SK-N-SH (cell line): Measurements from ENCODE around the gene SAXO1. TPM values are rescaled to one million over a fixed set of nuclear protein-coding genes. Genes with fewer than 3 reads are reported as not detected.
A peak's percentile ranks its signal among the peaks of the same experiment; 100 is the strongest.

Experiments
- CTCF ChIA-PET: fragments of 300-600, 350-600 bp; formaldehyde crosslinking; extraction: SDS; loops from one replicate; lab custom pipeline; 2021; lab: Yijun Ruan, JAX
- POLR2A ChIA-PET: fragments of 350-600 bp; sonication (Branson Sonifier 250); formaldehyde crosslinking; extraction: SDS; loops from one replicate; lab custom pipeline; 2020; ENCODE audit warnings: antibody characterized with exemption, inconsistent platforms; lab: Yijun Ruan, JAX
- DNase-seq: peaks from one replicate; pipeline ENCODE4 v3.0.0; 2012
- H2AFZ ChIP-seq: fragments of 200-600 bp; sonication (generic); 2 replicates; pipeline ENCODE4 v1.8.1; 2016; ENCODE audit warnings: antibody characterized with exemption, mild to moderate bottlenecking, low read depth
- H3F3A ChIP-seq: fragments of 200-600 bp; sonication (generic); replicated peaks from 2 replicates; pipeline ENCODE3; 2016; ENCODE audit warnings: antibody characterized with exemption, mild to moderate bottlenecking; ENCODE audit not compliant: insufficient read depth
- H3K27ac ChIP-seq, 2 experiments: fragments of 200-500 bp in 1 of 2; fragments of 200-600 bp in 1 of 2; sonication (Bioruptor generic) in 1 of 2; sonication (generic), shearing (Covaris generic) in 1 of 2; 2 replicates each; pipeline versions ENCODE4 v1.5.1 to v1.6.1; 2014 to 2016; ENCODE audit warnings: low read depth in 2 of 2, inconsistent platforms in 1 of 2, low read length in 1 of 2, mild to moderate bottlenecking in 1 of 2, mixed read lengths in 1 of 2
- H3K27me3 ChIP-seq: fragments of 200-600 bp; sonication (generic), shearing (Covaris generic); 2 replicates; pipeline ENCODE4 v1.6.1; 2016; ENCODE audit warnings: mixed run types; ENCODE audit not compliant: insufficient read depth
- H3K36me3 ChIP-seq, 2 experiments: fragments of 200-500 bp in 1 of 2; fragments of 200-600 bp in 1 of 2; sonication (Bioruptor generic) in 1 of 2; sonication (generic) in 1 of 2; replicated peaks in 1 of 2; 2 replicates each; pipeline versions ENCODE3 to v1.5.1; 2014 to 2016; ENCODE audit warnings: low read length in 1 of 2, mild to moderate bottlenecking in 1 of 2; ENCODE audit not compliant: insufficient read depth in 2 of 2, control insufficient read depth in 1 of 2
- H3K4me1 ChIP-seq, 2 experiments: fragments of 200-500 bp in 1 of 2; fragments of 200-600 bp in 1 of 2; sonication (Bioruptor generic) in 1 of 2; sonication (generic), shearing (Covaris generic) in 1 of 2; 2 replicates each; pipeline versions ENCODE4 v1.5.1 to v1.6.1; 2014 to 2016; ENCODE audit warnings: low read depth in 1 of 2, low read length in 1 of 2, mixed run types in 1 of 2; ENCODE audit not compliant: insufficient read depth in 2 of 2, control insufficient read depth in 1 of 2
- H3K4me2 ChIP-seq: fragments of 200-600 bp; sonication (generic), shearing (Covaris generic); 2 replicates; pipeline ENCODE4 v1.6.1; 2017; ENCODE audit warnings: mixed run types
- H3K4me3 ChIP-seq, 2 experiments: fragments of 200-500 bp in 1 of 2; fragments of 200-600 bp in 1 of 2; sonication (Bioruptor generic) in 1 of 2; sonication (generic), shearing (Covaris generic) in 1 of 2; 2 replicates each; pipeline versions ENCODE4 v1.5.1 to v1.8.1; 2014 to 2016; ENCODE audit warnings: low read depth in 2 of 2, inconsistent platforms in 1 of 2, low read length in 1 of 2, mild to moderate bottlenecking in 1 of 2, mixed read lengths in 1 of 2, moderate library complexity in 1 of 2
- H3K79me2 ChIP-seq: fragments of 200-600 bp; sonication (generic); 2 replicates; pipeline ENCODE4 v1.8.1; 2017; ENCODE audit warnings: mild to moderate bottlenecking; ENCODE audit not compliant: insufficient read depth
- H3K9ac ChIP-seq: fragments of 200-600 bp; sonication (generic); 2 replicates; pipeline ENCODE4 v1.6.1; 2017; ENCODE audit warnings: mixed run types
- H3K9me2 ChIP-seq: fragments of 200-600 bp; sonication (generic); 2 replicates; pipeline ENCODE4 v1.6.1; 2017; ENCODE audit warnings: mixed run types
- H3K9me3 ChIP-seq: fragments of 200-600 bp; sonication (generic); 2 replicates; pipeline ENCODE4 v1.6.1; 2017; ENCODE audit warnings: mixed run types, mild to moderate bottlenecking, moderate library complexity
- H4K20me1 ChIP-seq: fragments of 200-600 bp; sonication (generic); 2 replicates; pipeline ENCODE4 v1.6.1; 2017; ENCODE audit warnings: mild to moderate bottlenecking, mixed run types; ENCODE audit not compliant: insufficient read depth
- CHD2 ChIP-seq: fragments of 150-350 bp; IDR thresholded peaks from 2 replicates; pipeline ENCODE4 v1.6.1; 2018; ENCODE audit warnings: low read length; ENCODE audit not compliant: partially characterized antibody
- FOXM1 ChIP-seq: IDR thresholded peaks from 2 replicates; pipeline ENCODE4 v1.4.0; 2012; ENCODE audit warnings: low read depth, mild to moderate bottlenecking
- GABPA ChIP-seq: IDR thresholded peaks from 2 replicates; pipeline ENCODE4 v1.4.0; 2012; ENCODE audit warnings: low read depth, mild to moderate bottlenecking
- IRF3 ChIP-seq: fragments of 150-350 bp; IDR thresholded peaks from 2 replicates; pipeline ENCODE4 v1.6.1; 2016; ENCODE audit warnings: mild to moderate bottlenecking, low read depth, low read length
- JUND ChIP-seq: IDR thresholded peaks from 2 replicates; pipeline ENCODE4 v1.4.0; 2012
- MXI1 ChIP-seq: IDR thresholded peaks from 2 replicates; pipeline ENCODE4 v1.6.1; 2012; ENCODE audit warnings: mild to moderate bottlenecking, low read depth, low read length, improper control_type of control experiment
- NFIC ChIP-seq: IDR thresholded peaks from 2 replicates; pipeline ENCODE4 v1.4.0; 2012; ENCODE audit warnings: borderline replicate concordance
- PBX3 ChIP-seq: IDR thresholded peaks from 2 replicates; pipeline ENCODE4; 2012
- RCOR1 ChIP-seq: fragments of 150-350 bp; IDR thresholded peaks from 2 replicates; pipeline ENCODE4 v1.6.1; 2017; ENCODE audit warnings: antibody characterized with exemption, low read length
- RFX5 ChIP-seq: IDR thresholded peaks from 2 replicates; pipeline ENCODE4 v1.6.1; 2012; ENCODE audit warnings: mild to moderate bottlenecking, improper control_type of control experiment, low read length
- RXRA ChIP-seq: IDR thresholded peaks from 2 replicates; pipeline ENCODE4 v1.4.0; 2012; ENCODE audit warnings: low read depth, mild to moderate bottlenecking, borderline replicate concordance
- SIN3A ChIP-seq: IDR thresholded peaks from 2 replicates; pipeline ENCODE4 v1.6.1; 2012; ENCODE audit warnings: low read depth, mild to moderate bottlenecking, low read length, moderate library complexity, borderline replicate concordance
- SMC3 ChIP-seq: IDR thresholded peaks from 2 replicates; pipeline ENCODE4 v1.6.1; 2012; ENCODE audit warnings: low read depth, low read length, improper control_type of control experiment
- TAF1 ChIP-seq: IDR thresholded peaks from 2 replicates; pipeline ENCODE4 v1.6.1; 2012; ENCODE audit warnings: low read depth, mild to moderate bottlenecking, low read length, moderate library complexity, borderline replicate concordance
- USF1 ChIP-seq: IDR thresholded peaks from 2 replicates; pipeline ENCODE4 v1.4.0; 2012; ENCODE audit warnings: low read depth, borderline replicate concordance
- WGBS: methylation state at CpG from one replicate; pipeline ENCODE4 v1.1.6; 2017; ENCODE audit warnings: low lambda C conversion rate; 5-methylcytosine and 5-hydroxymethylcytosine counted together
- polyA plus RNA-seq, 3 experiments: library from polyadenylated mRNA; depleted of rRNA; stranded (reverse); fragments of >200 nt; gene quantifications; 2 replicates each; pipeline ENCODE4 v1.2.3, GENCODE V29; 2012
- TF ChIP-seq, protein P1 (sequence below): IDR thresholded peaks from 2 replicates; pipeline ENCODE4 v1.4.0; 2012; ENCODE audit warnings: low read depth, borderline replicate concordance
- TF ChIP-seq, protein P2 (sequence below): fragments of 200-600 bp; sonication (generic); IDR thresholded peaks from 2 replicates; pipeline ENCODE4 v1.6.1; 2017; ENCODE audit warnings: antibody characterized with exemption, mild to moderate bottlenecking, moderate library complexity

The SAXO1 gene
- polyA plus RNA-seq, 1 of the 3 experiments (the other 2 are of a cell fraction): 0.03 TPM

DNA sequence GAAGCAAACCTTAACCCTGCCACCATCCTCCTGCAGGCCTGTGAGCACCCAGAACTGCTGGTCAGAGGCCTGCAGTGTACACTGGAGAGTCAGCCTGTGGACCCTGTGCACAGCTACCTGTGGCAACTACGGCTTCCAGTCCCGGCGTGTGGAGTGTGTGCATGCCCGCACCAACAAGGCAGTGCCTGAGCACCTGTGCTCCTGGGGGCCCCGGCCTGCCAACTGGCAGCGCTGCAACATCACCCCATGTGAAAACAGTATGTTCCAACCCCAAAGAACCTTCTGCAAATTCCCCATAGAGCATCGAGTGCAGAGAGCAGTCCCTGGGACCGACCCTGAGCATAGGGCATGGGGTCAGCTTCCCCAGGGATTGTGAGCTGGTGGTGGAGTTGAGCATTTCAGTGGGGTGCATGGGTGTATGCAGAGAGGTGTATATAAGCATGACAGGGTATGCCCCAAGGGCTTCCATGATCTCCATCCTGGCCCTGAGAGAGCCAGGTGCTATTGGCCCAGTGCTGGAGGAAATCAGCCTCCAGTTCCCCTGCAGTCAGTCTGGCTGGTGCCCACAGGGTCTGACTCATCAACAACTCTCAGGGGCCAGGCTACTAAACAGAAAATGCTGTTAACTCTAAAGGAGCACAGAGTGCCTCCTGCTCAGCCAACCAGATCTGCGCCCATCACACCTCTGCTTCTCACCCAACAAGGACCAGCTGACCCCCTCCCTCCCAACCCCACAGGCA, 126.2 kb downstream of the SAXO1 start (continued):
- TF ChIP-seq SIN3A (0 out of 2 replicates have a peak, but pooled peaks have one; percentile 18), JUND (peak; percentile 61), MXI1 (no peak), NFIC (peak; percentile 51; the same call in 1 of the 2 replicates), RCOR1 (no peak), GABPA (no peak), IRF3 (no peak)

GRCh38 chr9:18905883-18906629, 127.0 kb downstream of the SAXO1 start:
- Histone ChIP-seq H3K4me1 (peaks cover 0 to 14% of the 10 kb centered on the region in 2 experiments; a peak in 1 of 4 replicates), H4K20me1 (no peaks in the 10 kb centered on the region), H3K79me2 (no peaks in the 10 kb centered on the region), H3K27me3 (no peaks in the 10 kb centered on the region), H3K27ac (peak overlapping the region in 1 of 2 experiments; percentile 34; a peak in 1 of 4 replicates), H3F3A (peaks cover 20% of the 10 kb centered on the region), H3K9me3 (no peaks in the 10 kb centered on the region), H3K9ac (no peak overlapping the region), H2AFZ (no peak overlapping the region), H3K36me3 (peaks cover 3 to 33% of the 10 kb centered on the region in 2 experiments), H3K9me2 (no peaks in the 10 kb centered on the region), H3K4me3 (no peak overlapping the region)
- no peak for DNase-seq
- 78% methylated on average over 9 of the region's 9 CpGs for WGBS
- POLR2A ChIA-PET: no interaction called here
- TF ChIP-seq RFX5 (no peak), RXRA (no peak), USF1 (no peak), SMC3 (no peak), FOXM1 (no peak), IRF3 (no peak), TAF1 (no peak), MXI1 (no peak), PBX3 (no peak), GABPA (no peak), CHD2 (no peak)
- TF ChIP-seq, protein P1, sequence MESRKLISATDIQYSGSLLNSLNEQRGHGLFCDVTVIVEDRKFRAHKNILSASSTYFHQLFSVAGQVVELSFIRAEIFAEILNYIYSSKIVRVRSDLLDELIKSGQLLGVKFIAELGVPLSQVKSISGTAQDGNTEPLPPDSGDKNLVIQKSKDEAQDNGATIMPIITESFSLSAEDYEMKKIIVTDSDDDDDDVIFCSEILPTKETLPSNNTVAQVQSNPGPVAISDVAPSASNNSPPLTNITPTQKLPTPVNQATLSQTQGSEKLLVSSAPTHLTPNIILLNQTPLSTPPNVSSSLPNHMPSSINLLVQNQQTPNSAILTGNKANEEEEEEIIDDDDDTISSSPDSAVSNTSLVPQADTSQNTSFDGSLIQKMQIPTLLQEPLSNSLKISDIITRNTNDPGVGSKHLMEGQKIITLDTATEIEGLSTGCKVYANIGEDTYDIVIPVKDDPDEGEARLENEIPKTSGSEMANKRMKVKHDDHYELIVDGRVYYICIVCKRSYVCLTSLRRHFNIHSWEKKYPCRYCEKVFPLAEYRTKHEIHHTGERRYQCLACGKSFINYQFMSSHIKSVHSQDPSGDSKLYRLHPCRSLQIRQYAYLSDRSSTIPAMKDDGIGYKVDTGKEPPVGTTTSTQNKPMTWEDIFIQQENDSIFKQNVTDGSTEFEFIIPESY: no peak
- TF ChIP-seq, protein P2, sequence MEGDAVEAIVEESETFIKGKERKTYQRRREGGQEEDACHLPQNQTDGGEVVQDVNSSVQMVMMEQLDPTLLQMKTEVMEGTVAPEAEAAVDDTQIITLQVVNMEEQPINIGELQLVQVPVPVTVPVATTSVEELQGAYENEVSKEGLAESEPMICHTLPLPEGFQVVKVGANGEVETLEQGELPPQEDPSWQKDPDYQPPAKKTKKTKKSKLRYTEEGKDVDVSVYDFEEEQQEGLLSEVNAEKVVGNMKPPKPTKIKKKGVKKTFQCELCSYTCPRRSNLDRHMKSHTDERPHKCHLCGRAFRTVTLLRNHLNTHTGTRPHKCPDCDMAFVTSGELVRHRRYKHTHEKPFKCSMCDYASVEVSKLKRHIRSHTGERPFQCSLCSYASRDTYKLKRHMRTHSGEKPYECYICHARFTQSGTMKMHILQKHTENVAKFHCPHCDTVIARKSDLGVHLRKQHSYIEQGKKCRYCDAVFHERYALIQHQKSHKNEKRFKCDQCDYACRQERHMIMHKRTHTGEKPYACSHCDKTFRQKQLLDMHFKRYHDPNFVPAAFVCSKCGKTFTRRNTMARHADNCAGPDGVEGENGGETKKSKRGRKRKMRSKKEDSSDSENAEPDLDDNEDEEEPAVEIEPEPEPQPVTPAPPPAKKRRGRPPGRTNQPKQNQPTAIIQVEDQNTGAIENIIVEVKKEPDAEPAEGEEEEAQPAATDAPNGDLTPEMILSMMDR: no peak
- TF ChIP-seq, all 33 proteins: peak for 0
- CTCF ChIA-PET: interaction anchor here (1.1 kb wide), 1 partner anchor 8 kb away, joined by 4 read pairs; no protein-coding TSS in a partner anchor
- H3K4me2 ChIP-seq: peak overlapping the region; percentile 12; the same call in 1 of the 2 replicates
